Mesenchymal stem cell (in vitro differentiated cells and primary cell): Measurements from ENCODE around the gene KLF7. TPM values are rescaled to one million over a fixed set of nuclear protein-coding genes. Genes with fewer than 3 reads are reported as not detected.

ENCODE experiments used
- DNase-seq: peaks from one replicate; pipeline ENCODE4 v3.0.0-alpha.2; 2013
- H2AFZ ChIP-seq: one replicate; pipeline ENCODE4 v1.6.1; 2013; ENCODE audit warnings: low read depth, mild to moderate bottlenecking, control low read depth, inconsistent platforms, low read length, moderate library complexity
- H2AK5ac ChIP-seq: 2 replicates; pipeline ENCODE4 v1.6.1; 2013; ENCODE audit warnings: low read length, moderate library complexity, mild to moderate bottlenecking, inconsistent platforms; ENCODE audit not compliant: severe bottlenecking
- H2BK120ac ChIP-seq: one replicate; pipeline ENCODE4 v1.6.1; 2013; ENCODE audit warnings: low read depth, mild to moderate bottlenecking, inconsistent platforms, low read length, moderate library complexity
- H2BK12ac ChIP-seq, 2 experiments: one replicate each; pipeline ENCODE4 v1.6.1; 2013; ENCODE audit warnings: inconsistent platforms in 2 of 2, low read length in 2 of 2, mild to moderate bottlenecking in 2 of 2, moderate library complexity in 2 of 2, control low read depth in 1 of 2
- H2BK15ac ChIP-seq: one replicate; pipeline ENCODE4 v1.6.1; 2013; ENCODE audit warnings: mild to moderate bottlenecking, low read depth, inconsistent platforms; ENCODE audit not compliant: poor library complexity, severe bottlenecking
- H2BK5ac ChIP-seq: 2 replicates; pipeline ENCODE4 v1.6.1; 2013; ENCODE audit warnings: low read depth, mild to moderate bottlenecking, low read length, control low read depth, inconsistent platforms; ENCODE audit not compliant: poor library complexity, severe bottlenecking
- H3K14ac ChIP-seq, 2 experiments: one replicate each; pipeline ENCODE4 v1.6.1; 2013; ENCODE audit warnings: inconsistent platforms in 2 of 2, low read length in 2 of 2, control low read depth in 1 of 2, mild to moderate bottlenecking in 1 of 2, moderate library complexity in 1 of 2
- H3K18ac ChIP-seq, 2 experiments: one replicate each; pipeline ENCODE4 v1.6.1; 2013; ENCODE audit warnings: inconsistent platforms in 2 of 2, low read length in 2 of 2, control low read depth in 1 of 2, low read depth in 1 of 2, mild to moderate bottlenecking in 1 of 2
- H3K23ac ChIP-seq, 2 experiments: one replicate each; pipeline ENCODE4 v1.6.1; 2013; ENCODE audit warnings: inconsistent platforms in 2 of 2, low read length in 2 of 2, mild to moderate bottlenecking in 2 of 2, moderate library complexity in 2 of 2, control low read depth in 1 of 2
- H3K27ac ChIP-seq: 2 replicates; pipeline ENCODE4 v1.5.1; 2013; ENCODE audit warnings: mild to moderate bottlenecking, moderate library complexity, low read length, control low read depth, inconsistent platforms; ENCODE audit not compliant: poor library complexity, severe bottlenecking
- H3K27me3 ChIP-seq, 2 experiments: 2 replicates each; pipeline versions ENCODE4 v1.6.1 to v1.7.0; 2013; ENCODE audit warnings: low read length in 2 of 2, mild to moderate bottlenecking in 2 of 2, moderate library complexity in 2 of 2, control low read depth in 1 of 2, inconsistent platforms in 1 of 2; ENCODE audit not compliant: control insufficient read depth in 1 of 2, insufficient read depth in 1 of 2
- H3K36me3 ChIP-seq, 2 experiments: 2 replicates each; pipeline versions ENCODE4 v1.6.1 to v1.7.0; 2013; ENCODE audit warnings: low read length in 2 of 2, control low read depth in 1 of 2, inconsistent platforms in 1 of 2, low read depth in 1 of 2, mild to moderate bottlenecking in 1 of 2; ENCODE audit not compliant: insufficient read depth in 2 of 2, control insufficient read depth in 1 of 2
- H3K4ac ChIP-seq, 2 experiments: one replicate each; pipeline ENCODE4 v1.6.1; 2013; ENCODE audit warnings: inconsistent platforms in 2 of 2, low read length in 2 of 2, mild to moderate bottlenecking in 2 of 2, moderate library complexity in 2 of 2, control low read depth in 1 of 2, low read depth in 1 of 2
- H3K4me1 ChIP-seq: 2 replicates; pipeline ENCODE4 v1.6.1; 2013; ENCODE audit warnings: low read depth, low read length, control low read depth; ENCODE audit not compliant: control insufficient read depth, insufficient read depth
- H3K4me2 ChIP-seq: 2 replicates; pipeline ENCODE4 v1.6.1; 2013; ENCODE audit warnings: low read length, mild to moderate bottlenecking, inconsistent platforms; ENCODE audit not compliant: poor library complexity, severe bottlenecking
- H3K4me3 ChIP-seq, 2 experiments: 2 replicates each; pipeline versions ENCODE4 v1.5.1 to v1.7.0; 2013; ENCODE audit warnings: low read length in 2 of 2, mild to moderate bottlenecking in 2 of 2, control low read depth in 1 of 2, low read depth in 1 of 2; ENCODE audit not compliant: insufficient read depth in 1 of 2
- H3K79me1 ChIP-seq: replicated peaks from 2 replicates; pipeline ENCODE4 v1.6.1; 2013; ENCODE audit warnings: mild to moderate bottlenecking, control low read depth, low read length, inconsistent platforms; ENCODE audit not compliant: poor library complexity, severe bottlenecking
- H3K9ac ChIP-seq: 2 replicates; pipeline ENCODE4 v1.7.0; 2013; ENCODE audit warnings: mild to moderate bottlenecking, low read length, moderate library complexity
- H3K9me3 ChIP-seq: 2 replicates; pipeline ENCODE4 v1.7.0; 2013; ENCODE audit warnings: mild to moderate bottlenecking, low read length; ENCODE audit not compliant: control insufficient read depth
- H4K8ac ChIP-seq: one replicate; pipeline ENCODE4 v1.6.1; 2013; ENCODE audit warnings: inconsistent platforms, mild to moderate bottlenecking, low read length, moderate library complexity
- H4K91ac ChIP-seq: one replicate; pipeline ENCODE4 v1.6.1; 2013; ENCODE audit warnings: mild to moderate bottlenecking, low read length, inconsistent platforms
- WGBS: methylation state at CpG from one replicate; pipeline ENCODE4 v1.1.7; 2013; ENCODE audit warnings: mixed read lengths; 5-methylcytosine and 5-hydroxymethylcytosine counted together
- polyA plus RNA-seq, 2 experiments: library from polyadenylated mRNA; stranded (reverse); fragments of 200-250 nt; gene quantifications; one replicate each; pipeline ENCODE4 v1.2.3, GENCODE V29; 2013

The KLF7 gene
- 31.0 TPM for polyA plus RNA-seq (2013, experiment 1 of 2)
- 28.9 TPM for polyA plus RNA-seq (2013, experiment 2 of 2)

GRCh38 chr2:207165121-207166038, at the start of gene KLF7:
TSS of gene KLF7 (minus strand) at chr2:207165948. CDS start at chr2:207165568, 380 bp downstream.
- no peaks in the 10 kb centered on the region for H3K36me3 ChIP-seq
- peaks cover 1% of the 10 kb centered on the region for H3K79me1 ChIP-seq
- peak within 1 kb of the TSS; percentile 100 for H2BK120ac ChIP-seq
- H3K4me1 ChIP-seq: peaks cover 4% of the 10 kb centered on the region
- peak within 1 kb of the TSS; percentile 98 for H3K9ac ChIP-seq
- H4K91ac ChIP-seq: peak within 1 kb of the TSS; percentile 99
- H2AFZ ChIP-seq: no peak within 1 kb of the TSS
- H3K9me3 ChIP-seq: no peaks in the 10 kb centered on the region
- no peak for DNase-seq
- H3K4me2 ChIP-seq: peak within 1 kb of the TSS; percentile 92
- peak within 1 kb of the TSS; percentile 95 for H4K8ac ChIP-seq
- H2BK15ac ChIP-seq: peak within 1 kb of the TSS; percentile 82
- H2BK5ac ChIP-seq: peak within 1 kb of the TSS; percentile 100
- H3K23ac ChIP-seq: peak within 1 kb of the TSS in 1 of 2 experiments; percentile 98
- peak within 1 kb of the TSS; percentile 85 to 90 for H2BK12ac ChIP-seq
- no peaks in the 10 kb centered on the region for H3K27me3 ChIP-seq
- peak within 1 kb of the TSS; percentile 98 to 100 for H3K4ac ChIP-seq
- peak within 1 kb of the TSS; percentile 99 for H2AK5ac ChIP-seq
- H3K18ac ChIP-seq: peak within 1 kb of the TSS; percentile 99 to 100
- H3K4me3 ChIP-seq: peak within 1 kb of the TSS; percentile 85 to 91
- H3K27ac ChIP-seq: peak within 1 kb of the TSS; percentile 99
- peak within 1 kb of the TSS; percentile 92 to 98 for H3K14ac ChIP-seq
- WGBS: under 1% methylated on average over 25 of the region's 36 CpGs

GRCh38 chr2:207215308-207215707, 49.6 kb upstream of the KLF7 start:
- Histone ChIP-seq H4K8ac (no peak overlapping the region), H2AFZ (no peak overlapping the region), H2BK12ac (no peak overlapping the region), H4K91ac (no peak overlapping the region), H3K14ac (no peak overlapping the region), H3K27ac (no peak overlapping the region), H3K9me3 (no peaks in the 10 kb centered on the region), H2BK5ac (no peak overlapping the region), H3K36me3 (no peaks in the 10 kb centered on the region), H2AK5ac (no peak overlapping the region), H3K4ac (no peak overlapping the region), H3K9ac (no peak overlapping the region), H3K4me1 (no peaks in the 10 kb centered on the region), H3K23ac (no peak overlapping the region), H2BK15ac (no peak overlapping the region), H3K79me1 (no peaks in the 10 kb centered on the region), H3K18ac (no peak overlapping the region), H3K27me3 (no peaks in the 10 kb centered on the region), H3K4me2 (no peak overlapping the region), H3K4me3 (no peak overlapping the region), H2BK120ac (no peak overlapping the region)
- 42% methylated on average over 1 of the region's 2 CpGs for WGBS
- DNase-seq: no peak

- Histone ChIP-seq H3K79me1 (no peaks in the 10 kb centered on the region), H2BK12ac (no peak overlapping the region), H3K4me3 (no peak overlapping the region), H3K36me3 (no peaks in the 10 kb centered on the region), H3K27me3 (no peaks in the 10 kb centered on the region), H3K9ac (no peak overlapping the region), H2AFZ (no peak overlapping the region), H4K8ac (no peak overlapping the region), H3K4ac (no peak overlapping the region), H3K18ac (no peak overlapping the region), H2BK5ac (no peak overlapping the region), H3K14ac (no peak overlapping the region), H2BK120ac (no peak overlapping the region), H2AK5ac (no peak overlapping the region), H4K91ac (no peak overlapping the region), H2BK15ac (no peak overlapping the region), H3K4me1 (no peaks in the 10 kb centered on the region), H3K9me3 (no peaks in the 10 kb centered on the region), H3K4me2 (no peak overlapping the region), H3K27ac (no peak overlapping the region), H3K23ac (no peak overlapping the region)
- no peak for DNase-seq
- WGBS: 100% methylated on average over 1 of the region's 3 CpGs
Measured at GRCh38 chr2:207214446-207214845, 48.7 kb upstream of the KLF7 start.

GRCh38 chr2:207206011-207206410, 40.3 kb upstream of the KLF7 start:
- H3K27ac ChIP-seq: no peak overlapping the region
- no peak overlapping the region for H2BK12ac ChIP-seq
- no peak overlapping the region for H4K8ac ChIP-seq
- no peak overlapping the region for H3K4me2 ChIP-seq
- WGBS: 97% methylated on average over 3 of the region's 3 CpGs
- no peak overlapping the region for H4K91ac ChIP-seq
- no peak overlapping the region for H3K23ac ChIP-seq
- H2BK15ac ChIP-seq: no peak overlapping the region
- no peak overlapping the region for H3K14ac ChIP-seq
- H2BK120ac ChIP-seq: no peak overlapping the region
- no peak overlapping the region for H2AK5ac ChIP-seq
- no peaks in the 10 kb centered on the region for H3K4me1 ChIP-seq
- H3K4ac ChIP-seq: no peak overlapping the region
- no peak overlapping the region for H3K4me3 ChIP-seq
- no peak overlapping the region for H3K9ac ChIP-seq
- H3K27me3 ChIP-seq: no peaks in the 10 kb centered on the region
- H3K36me3 ChIP-seq: no peaks in the 10 kb centered on the region
- H3K18ac ChIP-seq: no peak overlapping the region
- no peaks in the 10 kb centered on the region for H3K79me1 ChIP-seq
- H2AFZ ChIP-seq: no peak overlapping the region
- H2BK5ac ChIP-seq: no peak overlapping the region
- no peak for DNase-seq
- no peaks in the 10 kb centered on the region for H3K9me3 ChIP-seq
